NCI-H2029 (cell line): ENCODE results near the gene EFL1.

Experiments used
- DNase-seq: peaks from one replicate; lab custom pipeline; 2025; lab: John Stamatoyannopoulos, UW

Gene EFL1

GRCh38 chr15:82124331-82125263 is 137.9 kb downstream of the EFL1 start:
- no peak for DNase-seq

GRCh38 chr15:82122746-82123400 is 139.7 kb downstream of the EFL1 start:
- DNase-seq: no peak

- no peak for DNase-seq
These were observed 144.5 kb downstream of the EFL1 start for GRCh38 chr15:82118040-82118439.

- DNase-seq: no peak
These were observed 145.2 kb downstream of the EFL1 start for GRCh38 chr15:82117296-82117695.

- DNase-seq: no peak
These were observed 147.9 kb downstream of the EFL1 start for GRCh38 chr15:82114660-82115059.

- DNase-seq: no peak
These were observed 149.3 kb downstream of the EFL1 start for GRCh38 chr15:82113106-82113715.

- DNase-seq: no peak
These were observed 150.6 kb downstream of the EFL1 start for GRCh38 chr15:82111918-82112317.

- no peak for DNase-seq
These were observed 152.4 kb downstream of the EFL1 start for GRCh38 chr15:82110144-82110543.

GRCh38 chr15:82108489-82109078 is 153.9 kb downstream of the EFL1 start:
- DNase-seq: peak; percentile 38

- DNase-seq: no peak
These were observed 155.9 kb downstream of the EFL1 start for GRCh38 chr15:82106679-82107078.

- peak; percentile 68 for DNase-seq
These were observed 156.9 kb downstream of the EFL1 start for GRCh38 chr15:82105451-82106215.

- no peak for DNase-seq
These were observed 159.1 kb downstream of the EFL1 start for GRCh38 chr15:82103468-82103867.

- DNase-seq: no peak
These were observed 162.2 kb downstream of the EFL1 start for GRCh38 chr15:82100111-82100929.

- no peak for DNase-seq
These were observed 163.9 kb downstream of the EFL1 start for GRCh38 chr15:82098674-82099073.

GRCh38 chr15:82095803-82096202 is 166.7 kb downstream of the EFL1 start:
- DNase-seq: no peak

- no peak for DNase-seq
These were observed 168.7 kb downstream of the EFL1 start for GRCh38 chr15:82093774-82094211.

- no peak for DNase-seq
These were observed 169.2 kb downstream of the EFL1 start for GRCh38 chr15:82093325-82093724.

GRCh38 chr15:82091636-82092140 is 170.8 kb downstream of the EFL1 start:
- no peak for DNase-seq

- no peak for DNase-seq
These were observed 176.1 kb downstream of the EFL1 start for GRCh38 chr15:82086243-82086995.
